GM10266 (cell line): ENCODE data around the gene SAT1.

Source experiments
- DNase-seq: peaks from one replicate; pipeline ENCODE4 v3.0.0; 2012; ENCODE audit errors: extremely low spot score
- CTCF ChIP-seq: IDR thresholded peaks from 2 replicates; pipeline ENCODE4 v1.5.1; 2012; ENCODE audit warnings: mild to moderate bottlenecking, low read depth; ENCODE audit not compliant: control insufficient read depth, insufficient read depth; ENCODE audit errors: missing control alignments

SAT1 gene

GRCh38 chrX:23779025-23779424 lies 3.9 kb upstream of the SAT1 start:
- DNase-seq, result no peak
- TF ChIP-seq CTCF, result no peak

GRCh38 chrX:23782455-23782854 lies 518 bp upstream of the SAT1 start:
- TF ChIP-seq CTCF, result no peak

GRCh38 chrX:23783589-23784469 lies 856 bp downstream of the SAT1 start:
- no peak for DNase-seq

More at GRCh38 chrX:23782455-23782854, 518 bp upstream of the SAT1 start:
- DNase-seq, result no peak

DNA sequence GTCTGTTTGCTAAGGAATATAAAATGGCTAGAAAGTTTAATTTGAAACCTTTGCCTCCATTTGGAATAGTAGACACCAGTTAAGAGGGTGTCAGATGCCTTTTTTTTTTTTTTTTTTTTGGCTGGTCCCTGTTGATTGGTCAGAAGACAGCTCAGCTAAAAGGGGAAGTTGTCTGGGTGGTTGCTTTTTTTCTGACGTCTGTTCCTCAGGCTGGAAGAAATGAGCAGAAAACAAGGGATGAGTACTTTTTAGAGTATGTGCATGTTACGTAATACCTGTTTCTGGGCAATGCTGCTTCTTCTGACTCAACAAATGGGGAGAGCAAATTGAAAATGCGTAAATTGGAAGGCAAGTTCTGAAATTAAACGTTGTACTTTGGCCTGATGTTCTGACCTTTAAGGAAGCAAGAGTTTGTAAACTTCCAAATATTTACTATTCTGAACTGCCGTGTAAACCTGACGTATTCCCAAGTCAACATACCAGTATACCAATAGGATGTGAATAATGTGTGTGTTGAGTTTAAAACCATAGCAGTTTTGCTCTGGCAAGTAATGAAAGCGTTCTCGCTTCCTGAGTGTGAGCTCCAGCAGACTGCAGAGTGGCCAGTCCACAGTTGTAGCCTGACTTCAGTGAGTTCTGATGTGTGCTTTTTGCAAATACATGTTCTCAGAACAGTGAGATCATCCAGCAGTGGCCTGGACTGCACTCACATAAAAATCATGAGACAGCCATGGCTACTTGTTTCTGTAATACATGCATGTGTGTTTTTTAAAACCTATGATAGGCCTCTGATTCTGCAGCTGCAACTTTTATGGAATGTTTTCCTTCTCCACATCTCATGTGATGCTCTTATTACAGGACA lies 1.7 kb downstream of the SAT1 start:
- no peak for DNase-seq
- TF ChIP-seq CTCF, result no peak

More at GRCh38 chrX:23783589-23784469, 856 bp downstream of the SAT1 start:
- TF ChIP-seq CTCF, result no peak

GRCh38 chrX:23785580-23785979 lies 2.6 kb downstream of the SAT1 start:
- no peak for DNase-seq
- no peak for TF ChIP-seq CTCF

DNA sequence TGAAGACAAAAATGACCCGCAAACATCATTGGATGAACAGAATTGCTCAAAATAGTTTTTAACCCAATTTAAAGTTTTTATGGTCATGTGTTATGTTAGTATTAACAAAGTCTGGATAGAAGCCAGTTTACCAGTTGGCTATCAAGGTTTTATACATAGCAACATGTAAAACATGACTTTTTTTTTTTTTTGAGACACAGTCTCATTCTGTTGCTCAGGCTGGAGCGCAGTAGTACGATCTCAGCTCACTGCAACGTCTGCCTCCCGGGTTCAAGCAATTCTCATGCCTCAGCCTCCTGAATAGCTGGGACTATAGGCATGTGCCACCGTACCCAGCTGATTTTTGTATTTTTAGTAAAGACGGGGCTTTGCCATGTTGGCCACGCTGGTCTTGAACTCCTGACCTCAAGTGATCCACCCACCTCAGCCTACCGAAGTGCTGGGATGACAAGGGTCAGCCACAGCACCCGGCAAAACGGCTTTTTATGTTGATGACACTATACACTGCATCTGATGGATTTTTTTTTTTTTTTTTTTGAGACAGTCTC lies 3.4 kb downstream of the SAT1 start:
- no peak for TF ChIP-seq CTCF
- DNase-seq, result no peak

GRCh38 chrX:23787745-23788118 lies 4.8 kb downstream of the SAT1 start:
- no peak for TF ChIP-seq CTCF
- no peak for DNase-seq
